SK-N-DZ (cell line): ENCODE data around the gene PRCD. TPM values are rescaled to one million over a fixed set of nuclear protein-coding genes. Genes with fewer than 3 reads are reported as not detected.

Experiments used
- DNase-seq: peaks from one replicate; pipeline ENCODE4 v3.0.0-alpha.2; 2015; ENCODE audit warnings: low spot score
- polyA plus RNA-seq, 2 experiments: library from polyadenylated mRNA; depleted of rRNA; stranded (reverse); fragments of >200 nt; gene quantifications; 2 replicates each; pipeline ENCODE4 v1.2.3, GENCODE V29; 2014

Gene PRCD
- polyA plus RNA-seq (2014; cell fraction: cytosol; rRNA removed) = 20.7 and 26.4 TPM in 2 replicates
- 20.8 and 32.3 TPM in 2 replicates for polyA plus RNA-seq (2014; cell fraction: nucleus; rRNA removed)

- DNase-seq = no peak
Measured at GRCh38 chr17:76539631-76540271, at the start of gene PRCD. TSS of gene PRCD (plus strand) at chr17:76540044. CDS start at chr17:76540142, 98 bp downstream.

GRCh38 chr17:76490112-76490710 lies 49.6 kb upstream of the PRCD start:
- DNase-seq = no peak

GRCh38 chr17:76491271-76492122 lies 48.3 kb upstream of the PRCD start:
- DNase-seq = no peak

GRCh38 chr17:76492123-76492988 lies 47.5 kb upstream of the PRCD start:
- no peak for DNase-seq

- no peak for DNase-seq
Measured at GRCh38 chr17:76492989-76493501, 46.8 kb upstream of the PRCD start.

- no peak for DNase-seq
Measured at GRCh38 chr17:76493505-76494167, 46.2 kb upstream of the PRCD start.

GRCh38 chr17:76495663-76496400 lies 44.0 kb upstream of the PRCD start:
- no peak for DNase-seq

- DNase-seq = no peak
Measured at GRCh38 chr17:76496464-76496863, 43.4 kb upstream of the PRCD start.

GRCh38 chr17:76497699-76497978 lies 42.2 kb upstream of the PRCD start:
- no peak for DNase-seq

- peak; percentile 82 for DNase-seq
Measured at GRCh38 chr17:76497979-76498875, 41.6 kb upstream of the PRCD start.

- no peak for DNase-seq
Measured at GRCh38 chr17:76498876-76499251, 41.0 kb upstream of the PRCD start.

- no peak for DNase-seq
Measured at GRCh38 chr17:76499267-76499667, 40.6 kb upstream of the PRCD start.

GRCh38 chr17:76500074-76500746 lies 39.6 kb upstream of the PRCD start:
- no peak for DNase-seq

GRCh38 chr17:76500747-76501017 lies 39.2 kb upstream of the PRCD start:
- no peak for DNase-seq

GRCh38 chr17:76501018-76501826 lies 38.6 kb upstream of the PRCD start, which contains the start of gene RHBDF2:
TSS of gene RHBDF2 (minus strand) at chr17:76501423. CDS start at chr17:76481524, 19,899 bp downstream.
- DNase-seq = peak; percentile 44

- DNase-seq = no peak
Measured at GRCh38 chr17:76501827-76502307, 38.0 kb upstream of the PRCD start.

- no peak for DNase-seq
Measured at GRCh38 chr17:76502341-76503211, 37.3 kb upstream of the PRCD start.
